HepG2 (cell line): Measurements from ENCODE around the gene MTUS2. TPM values are rescaled to one million over a fixed set of nuclear protein-coding genes. Genes with fewer than 3 reads are reported as not detected.

Experiments
- ATAC-seq: fragments of 200-7000 bp; cut with Tn5 transposase; 3 replicates; pipeline ENCODE4 v1.9.1; 2020; ENCODE audit warnings: mild to moderate bottlenecking, moderate library complexity
- BruUV-seq: library from RNA; stranded (reverse); fragments of 400-500 nt; replicated peaks from 2 replicates; lab custom pipeline; 2021; lab: Mats Ljungman, UMichigan
- CTCF ChIA-PET: fragments of 300-600 bp; formaldehyde crosslinking; extraction: SDS; loops from one replicate; lab custom pipeline; 2021; ENCODE audit warnings: low total read pairs, inconsistent platforms, low intra/inter-chr PET ratio; lab: Yijun Ruan, JAX
- POLR2A ChIA-PET: fragments of 350-600 bp; sonication (Branson Sonifier 250); formaldehyde crosslinking; loops from one replicate; lab custom pipeline; 2020; ENCODE audit warnings: antibody characterized with exemption, inconsistent platforms; lab: Yijun Ruan, JAX
- DNase-seq: peaks from one replicate; pipeline ENCODE4 v3.0.0-alpha.2; 2015; ENCODE audit warnings: low spot score
- FAIRE-seq: peaks from 3 replicates; lab custom pipeline; 2011; peaks lifted over from hg19 to GRCh38; lab: Jason Lieb, UNC
- H2AFZ ChIP-seq: one replicate; pipeline ENCODE4 v1.6.1; 2011; ENCODE audit warnings: low read length, inconsistent platforms
- H3K27ac ChIP-seq: fragments of 300-600 bp; 3 replicates; pipeline ENCODE4 v1.8.0; 2011; ENCODE audit warnings: mixed run types, mild to moderate bottlenecking, mixed read lengths, low read length, inconsistent platforms; ENCODE audit not compliant: insufficient read depth; ENCODE audit errors: extremely low read length
- H3K27me3 ChIP-seq, 2 experiments: fragments of 200-600 bp in 1 of 2; 2 replicates in 1 of 2; 3 replicates in 1 of 2; pipeline versions ENCODE4 v1.6.0 to v1.8.0; 2011; ENCODE audit warnings: low read length in 2 of 2, mild to moderate bottlenecking in 2 of 2, moderate library complexity in 2 of 2, inconsistent platforms in 1 of 2; ENCODE audit not compliant: insufficient read depth in 2 of 2, control insufficient read depth in 1 of 2
- H3K36me3 ChIP-seq, 2 experiments: fragments of 200-600 bp in 1 of 2; replicated peaks in 1 of 2; 2 replicates in 1 of 2; 3 replicates in 1 of 2; pipeline versions ENCODE4 v1.5.1 to v1.8.0; 2011; ENCODE audit warnings: low read length in 2 of 2, inconsistent platforms in 1 of 2; ENCODE audit not compliant: insufficient read depth in 2 of 2, control insufficient read depth in 1 of 2
- H3K4me1 ChIP-seq: 2 replicates; pipeline ENCODE4 v1.5.1; 2012; ENCODE audit warnings: low read length, inconsistent platforms; ENCODE audit not compliant: insufficient read depth
- H3K4me2 ChIP-seq: 2 replicates; pipeline ENCODE4 v1.6.0; 2011; ENCODE audit warnings: low read depth, low read length, inconsistent platforms
- H3K4me3 ChIP-seq, 3 experiments: fragments of 200-600 bp in 1 of 3; sonication (generic), shearing (Covaris generic) in 1 of 3; replicated peaks in 1 of 3; 2 replicates each; pipeline ENCODE4 v1.5.1; 2011 to 2016; ENCODE audit warnings: low read length in 3 of 3, inconsistent platforms in 2 of 3, low read depth in 2 of 3, mild to moderate bottlenecking in 2 of 3, control low read depth in 1 of 3, mixed read lengths in 1 of 3; ENCODE audit not compliant: insufficient read depth in 1 of 3
- H3K79me2 ChIP-seq: one replicate; pipeline ENCODE4 v1.6.1; 2011; ENCODE audit warnings: low read length, inconsistent platforms; ENCODE audit not compliant: insufficient read depth
- H3K9ac ChIP-seq: 2 replicates; pipeline ENCODE4 v1.6.0; 2011; ENCODE audit warnings: mild to moderate bottlenecking, low read depth, low read length, inconsistent platforms; ENCODE audit not compliant: insufficient read depth
- H3K9me3 ChIP-seq: 2 replicates; pipeline ENCODE4 v1.5.1; 2012; ENCODE audit warnings: mild to moderate bottlenecking, low read length
- H4K20me1 ChIP-seq: 2 replicates; pipeline ENCODE4 v1.6.0; 2011; ENCODE audit warnings: inconsistent platforms, mild to moderate bottlenecking, low read length, moderate library complexity; ENCODE audit not compliant: insufficient read depth
- ATRX ChIP-seq: sonication (generic); formaldehyde crosslinking; IDR thresholded peaks from 2 replicates; pipeline ENCODE4 v1.4.0; 2020; ENCODE audit warnings: missing genetic modification reagents, borderline replicate concordance
- CEBPZ ChIP-seq: IDR thresholded peaks from 2 replicates; pipeline ENCODE4 v1.6.1; 2012; ENCODE audit warnings: low read length, improper control_type of control experiment
- GATA4 ChIP-seq: sonication (generic); IDR thresholded peaks from 2 replicates; pipeline ENCODE4 v1.6.1; 2016; ENCODE audit warnings: antibody characterized with exemption, low read depth, borderline replicate concordance
- GFI1 ChIP-seq: sonication (generic); formaldehyde crosslinking; IDR thresholded peaks from 2 replicates; pipeline ENCODE4 v1.5.0; 2020; ENCODE audit warnings: missing genetic modification reagents, mild to moderate bottlenecking, borderline replicate concordance
- KLF13 ChIP-seq: sonication (generic); formaldehyde crosslinking; IDR thresholded peaks from 2 replicates; pipeline ENCODE4 v1.4.0; 2020; ENCODE audit warnings: mild to moderate bottlenecking, missing genetic modification reagents
- KMT2B ChIP-seq: IDR thresholded peaks from 2 replicates; pipeline ENCODE4 v1.6.1; 2016; ENCODE audit warnings: missing genetic modification reagents, missing compliant biosample characterization
- MATR3 ChIP-seq: sonication (generic); formaldehyde crosslinking; IDR thresholded peaks from 2 replicates; pipeline ENCODE4 v1.4.0; 2020; ENCODE audit warnings: missing genetic modification reagents
- PHF5A ChIP-seq: IDR thresholded peaks from one replicate; pipeline ENCODE4 v1.6.1; 2018; ENCODE audit warnings: low read depth, missing genetic modification reagents; ENCODE audit not compliant: unreplicated experiment
- PHF8 ChIP-seq: sonication (generic); formaldehyde crosslinking; IDR thresholded peaks from 2 replicates; pipeline ENCODE4 v1.5.0; 2020; ENCODE audit warnings: missing genetic modification reagents
- SETDB1 ChIP-seq: sonication (generic); formaldehyde crosslinking; IDR thresholded peaks from 2 replicates; pipeline ENCODE4 v1.5.1; 2020; ENCODE audit warnings: missing genetic modification reagents, mild to moderate bottlenecking, borderline replicate concordance
- SUZ12 ChIP-seq: fragments of 150-350 bp; IDR thresholded peaks from 2 replicates; pipeline ENCODE4 v1.6.1; 2014; ENCODE audit warnings: low read depth, low read length
- TEAD3 ChIP-seq: optimal IDR thresholded peaks from 2 replicates; pipeline ENCODE3; 2016; ENCODE audit warnings: borderline replicate concordance
- TFE3 ChIP-seq: IDR thresholded peaks from 2 replicates; pipeline ENCODE4 v1.6.1; 2016
- WIZ ChIP-seq: sonication (generic); formaldehyde crosslinking; IDR thresholded peaks from 2 replicates; pipeline ENCODE4 v1.5.1; 2020; ENCODE audit warnings: mild to moderate bottlenecking, missing genetic modification reagents
- ZMYM3 ChIP-seq: sonication (generic); formaldehyde crosslinking; IDR thresholded peaks from 2 replicates; pipeline ENCODE4 v1.5.1; 2020; ENCODE audit warnings: mild to moderate bottlenecking, missing genetic modification reagents
- ZNF292 ChIP-seq: sonication (generic); formaldehyde crosslinking; IDR thresholded peaks from 2 replicates; pipeline ENCODE4 v1.8.1; 2022; ENCODE audit warnings: mild to moderate bottlenecking, low read depth, missing genetic modification reagents, borderline replicate concordance
- ZNF30 ChIP-seq: sonication (generic); formaldehyde crosslinking; IDR thresholded peaks from 2 replicates; pipeline ENCODE4 v1.5.0; 2020; ENCODE audit warnings: mild to moderate bottlenecking, missing genetic modification reagents
- ZNF432 ChIP-seq: sonication (generic); formaldehyde crosslinking; IDR thresholded peaks from 2 replicates; pipeline ENCODE4 v1.5.0; 2020; ENCODE audit warnings: missing genetic modification reagents, mild to moderate bottlenecking, borderline replicate concordance
- ZNF564 ChIP-seq: sonication (generic); formaldehyde crosslinking; IDR thresholded peaks from 2 replicates; pipeline ENCODE4 v1.8.1; 2023; ENCODE audit warnings: mild to moderate bottlenecking, missing genetic modification reagents
- ZNF775 ChIP-seq: sonication (generic); formaldehyde crosslinking; IDR thresholded peaks from 2 replicates; pipeline ENCODE4 v1.4.0; 2020; ENCODE audit warnings: missing genetic modification reagents, mild to moderate bottlenecking, moderate library complexity, borderline replicate concordance
- WGBS: methylation state at CpG from one replicate; pipeline ENCODE4 v1.1.6; 2017; ENCODE audit warnings: low lambda C conversion rate; 5-methylcytosine and 5-hydroxymethylcytosine counted together
- in situ Hi-C: cut with HindIII; loops from 2 replicates; pipeline ENCODE4 v1.10.0; 2017; ENCODE audit warnings: low pct_unique_long_range_greater_than_20kb; ENCODE audit not compliant: extremely low pct_ligation_motif_present
- intact Hi-C: fragments of 100-400 bp; cut with micrococcal nuclease; formaldehyde crosslinking; loops from one replicate; pipeline ENCODE4 v1.10.0; 2022; ENCODE audit not compliant: unreplicated experiment
- polyA plus RNA-seq, 8 experiments: library from polyadenylated mRNA; depleted of rRNA in 3 of 8; stranded (reverse) in 7 of 8; unstranded in 1 of 8; fragments of >200 nt; fragmentation: Illumina TruSeq in 4 of 8; extraction: Trizol in 4 of 8; gene quantifications; 2 replicates each; pipeline versions ENCODE4 v1.2.1 to v1.2.3, GENCODE V29; 2011 to 2016; ENCODE audit warnings: low read depth in 4 of 8, missing spikeins in 1 of 8, mixed read lengths in 1 of 8; ENCODE audit not compliant: insufficient read depth in 1 of 8
- total RNA-seq, 5 experiments: library from RNA; depleted of rRNA; stranded (reverse); fragments of >200 nt; fragmentation: Illumina TruSeq; extraction: Trizol; gene quantifications; 2 replicates each; pipeline ENCODE4 v1.2.3, GENCODE V29; 2016; ENCODE audit warnings: low read depth in 1 of 5

The MTUS2 gene
- total and polyA plus RNA-seq, 2 of the 13 experiments (the other 11 are each of a cell fraction or from before 2014, with no cell fraction given) = not detected

- H4K20me1 ChIP-seq = no peaks in the 10 kb centered on the region
- in situ Hi-C loops (no loop called here), intact Hi-C loops (no loop called here)
- no peaks in the 10 kb centered on the region for H3K36me3 ChIP-seq
- ATAC-seq (no peak), FAIRE-seq (no peak), DNase-seq (no peak)
- WGBS = 42% methylated on average over 5 of the region's 5 CpGs
- BruUV-seq = no TSS peak
- H3K4me2 ChIP-seq = no peak overlapping the region
- H3K4me3 ChIP-seq = no peak overlapping the region
- H3K79me2 ChIP-seq = no peaks in the 10 kb centered on the region
- H3K27me3 ChIP-seq = no peaks in the 10 kb centered on the region
- H2AFZ ChIP-seq = no peak overlapping the region
- no peak overlapping the region for H3K27ac ChIP-seq
- H3K4me1 ChIP-seq = no peaks in the 10 kb centered on the region
- CTCF ChIA-PET = no interaction called here
- H3K9me3 ChIP-seq = peaks cover 65% of the 10 kb centered on the region
- H3K9ac ChIP-seq = no peak overlapping the region
- TF ChIP-seq TEAD3 (CRISPR knock-in tag) = no peak
- no peak for TF ChIP-seq KMT2B (CRISPR knock-in tag)
- no peak for TF ChIP-seq SUZ12
- TF ChIP-seq ZNF564 (CRISPR knock-in tag) = no peak
- TF ChIP-seq KLF13 (CRISPR knock-in tag) = no peak
- no peak for TF ChIP-seq TFE3 (CRISPR knock-in tag)
- no peak for TF ChIP-seq ZNF432 (CRISPR knock-in tag)
- no peak for TF ChIP-seq ZNF775 (CRISPR knock-in tag)
- no peak for TF ChIP-seq ZMYM3 (CRISPR knock-in tag)
- no peak for TF ChIP-seq PHF5A (CRISPR knock-in tag)
- TF ChIP-seq MATR3 = no peak
- TF ChIP-seq SETDB1 (CRISPR knock-in tag) = no peak
- TF ChIP-seq GFI1 = no peak
- TF ChIP-seq GATA4 = no peak
- no peak for TF ChIP-seq PHF8
- TF ChIP-seq CEBPZ = no peak
- no peak for TF ChIP-seq ZNF30 (CRISPR knock-in tag)
- TF ChIP-seq ATRX = no peak
- no peak for TF ChIP-seq WIZ (CRISPR knock-in tag)
- TF ChIP-seq ZNF292 (CRISPR knock-in tag) = no peak
- POLR2A ChIA-PET = no interaction called here
These were observed 339.7 kb downstream of the MTUS2 start for GRCh38 chr13:29159871-29160270.
